B cell (primary cell): Measurements from ENCODE around the gene DRAM2. TPM values are rescaled to one million over a fixed set of nuclear protein-coding genes. Genes with fewer than 3 reads are reported as not detected.

ENCODE experiments used
- ATAC-seq: fragments of 200-7000 bp; cut with Tn5 transposase; one replicate; pipeline ENCODE4 v1.10.0; 2021; ENCODE audit warnings: low read depth, mild to moderate bottlenecking, moderate number of reproducible peaks, moderate library complexity
- CTCF ChIA-PET: fragments of 350-600 bp; sonication (Branson Sonifier 250); formaldehyde crosslinking; loops from one replicate; lab custom pipeline; 2021; ENCODE audit warnings: antibody characterized with exemption, inconsistent platforms; lab: Charles Lee
- POLR2A ChIA-PET: fragments of 350-600 bp; sonication (Branson Sonifier 250); formaldehyde crosslinking; loops from one replicate; lab custom pipeline; 2021; ENCODE audit warnings: antibody characterized with exemption; lab: Charles Lee
- DNase-seq: peaks from one replicate; pipeline ENCODE4 v3.0.0; 2013
- H2AFZ ChIP-seq: 2 replicates; pipeline ENCODE4 v1.6.1; 2012; ENCODE audit warnings: mild to moderate bottlenecking, low read depth, low read length; ENCODE audit not compliant: insufficient read depth, poor library complexity, severe bottlenecking
- H3K27ac ChIP-seq, 2 donors: 1 replicate in 1 of 2; 2 replicates in 1 of 2; pipeline ENCODE4 v1.5.1; 2012 to 2013; ENCODE audit warnings: low read length in 2 of 2, mild to moderate bottlenecking in 2 of 2, moderate library complexity in 1 of 2
- H3K27me3 ChIP-seq, 4 experiments: fragments of 200-600 bp in 1 of 4; sonication (generic) in 1 of 4; replicated peaks in 1 of 4; 1 replicate in 2 of 4; 2 replicates in 2 of 4; pipeline versions ENCODE4 v1.6.1 to v1.7.0; 2013 to 2016; ENCODE audit warnings: low read length in 3 of 4, mild to moderate bottlenecking in 2 of 4, mixed read lengths in 1 of 4, moderate library complexity in 1 of 4; ENCODE audit not compliant: insufficient read depth in 4 of 4, control insufficient read depth in 3 of 4; ENCODE audit errors: control extremely low read depth in 1 of 4
- H3K36me3 ChIP-seq, 2 experiments: replicated peaks in 1 of 2; 1 replicate in 1 of 2; 2 replicates in 1 of 2; pipeline versions ENCODE4 v1.6.1 to v1.7.1; 2013; ENCODE audit warnings: low read length in 1 of 2; ENCODE audit not compliant: insufficient read depth in 2 of 2, control insufficient read depth in 1 of 2; ENCODE audit errors: control extremely low read depth in 1 of 2, extremely low read depth in 1 of 2
- H3K4me1 ChIP-seq, 2 donors: fragments of 200-600 bp in 1 of 2; sonication (generic) in 1 of 2; 1 replicate in 1 of 2; 2 replicates in 1 of 2; pipeline versions ENCODE4 v1.5.1 to v1.6.1; 2013 to 2017; ENCODE audit warnings: low read length in 2 of 2; ENCODE audit not compliant: control insufficient read depth in 2 of 2, insufficient read depth in 2 of 2
- H3K4me2 ChIP-seq: replicated peaks from 2 replicates; pipeline ENCODE3; 2012; ENCODE audit warnings: mild to moderate bottlenecking, low read depth, low read length; ENCODE audit not compliant: poor library complexity, severe bottlenecking
- H3K4me3 ChIP-seq, 5 experiments: fragments of 200-600 bp in 1 of 5; sonication (generic) in 1 of 5; 1 replicate in 3 of 5; 2 replicates in 2 of 5; pipeline versions ENCODE4 v1.5.1 to v1.7.0; 2011 to 2016; ENCODE audit warnings: low read length in 4 of 5, mild to moderate bottlenecking in 4 of 5, low read depth in 2 of 5, control low read depth in 1 of 5, moderate library complexity in 1 of 5; ENCODE audit not compliant: insufficient read depth in 1 of 5; ENCODE audit errors: control extremely low read depth in 1 of 5, extremely low read depth in 1 of 5
- H3K79me2 ChIP-seq: fragments of 200-600 bp; sonication (generic); one replicate; pipeline ENCODE4 v1.6.0; 2016; ENCODE audit warnings: low read length; ENCODE audit not compliant: control insufficient read depth, insufficient read depth
- H3K9ac ChIP-seq: fragments of 200-600 bp; sonication (generic); 2 replicates; pipeline ENCODE4 v1.6.1; 2017; ENCODE audit warnings: mild to moderate bottlenecking, low read length, moderate library complexity
- H3K9me3 ChIP-seq, 3 donors: one replicate each; pipeline versions ENCODE4 v1.6.1 to v1.7.1; 2013; ENCODE audit warnings: low read length in 2 of 3; ENCODE audit not compliant: control insufficient read depth in 2 of 3, insufficient read depth in 1 of 3; ENCODE audit errors: control extremely low read depth in 1 of 3
- H4K20me1 ChIP-seq: 2 replicates; pipeline ENCODE4 v1.6.0; 2012; ENCODE audit warnings: mild to moderate bottlenecking, low read length; ENCODE audit not compliant: insufficient read depth, control insufficient read depth, poor library complexity, severe bottlenecking
- H3K27ac Mint-ChIP-seq: one replicate; pipeline ENCODE4 v1.8.0; 2021; ENCODE audit warnings: mixed read lengths
- H3K27me3 Mint-ChIP-seq: one replicate; pipeline ENCODE4 v1.8.0; 2021; ENCODE audit warnings: mixed read lengths
- H3K4me1 Mint-ChIP-seq: one replicate; pipeline ENCODE4 v1.8.0; 2021; ENCODE audit warnings: mixed read lengths
- H3K4me3 Mint-ChIP-seq: one replicate; pipeline ENCODE4 v1.8.0; 2021; ENCODE audit warnings: mixed read lengths
- H3K9me3 Mint-ChIP-seq: one replicate; pipeline ENCODE4 v1.8.0; 2022; ENCODE audit warnings: mixed read lengths; ENCODE audit not compliant: insufficient read depth
- CTCF ChIP-seq: fragments of 200-600 bp; IDR thresholded peaks from one replicate; pipeline ENCODE4 v1.8.0; 2022; ENCODE audit warnings: antibody characterized with exemption, mild to moderate bottlenecking
- EZH2 ChIP-seq: IDR thresholded peaks from 2 replicates; pipeline ENCODE4 v1.6.1; 2012; ENCODE audit warnings: borderline replicate concordance, low read depth, mild to moderate bottlenecking, moderate library complexity, low read length; ENCODE audit not compliant: insufficient read depth, poor library complexity, severe bottlenecking
- intact Hi-C: fragments of 100-400 bp; cut with micrococcal nuclease; formaldehyde crosslinking; loops from one replicate; pipeline ENCODE4 v1.10.0; 2022
- polyA plus RNA-seq: library from polyadenylated mRNA; depleted of rRNA; stranded (reverse); fragments of >200 nt; gene quantifications from 2 replicates; pipeline ENCODE4 v1.2.3, GENCODE V29; 2012
- total RNA-seq, 2 donors: library from RNA; stranded (reverse); fragments of 120-200 nt in 1 of 2; gene quantifications; 1 replicate in 1 of 2; 2 replicates in 1 of 2; pipeline versions ENCODE4 v1.2.3 to v1.2.4, GENCODE V29; 2013 to 2022

DRAM2 gene
- total and polyA plus RNA-seq, 2 donors (not counting 1 experiment from before 2014, with no cell fraction given), result 102 to 195 TPM

DNA sequence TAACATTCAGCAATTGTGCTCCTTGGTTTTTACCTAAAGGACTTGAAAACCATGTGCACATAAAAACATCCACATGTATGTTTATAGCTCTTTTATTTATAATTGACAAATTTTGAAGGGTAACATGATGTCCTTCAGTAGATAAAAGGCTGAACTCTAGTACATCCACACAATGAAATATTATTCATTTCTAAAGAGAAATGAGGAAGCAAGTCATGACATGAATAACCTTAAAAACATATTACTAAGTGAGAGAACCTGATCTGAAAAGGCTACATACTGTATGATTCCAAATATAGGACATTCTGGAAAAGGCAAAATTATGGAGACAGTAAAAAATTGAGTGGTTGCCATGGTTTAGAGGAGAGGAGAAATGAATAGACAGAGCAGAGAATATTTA, 50.3 kb downstream of the DRAM2 start:
- H3K9me3 ChIP-seq, result peaks cover 0 to 14% (median 1%) of the 10 kb centered on the region in 3 donors
- H3K4me3 ChIP-seq, result no peak overlapping the region
- Mint-ChIP-seq H3K27ac (no peak overlapping the region), H3K4me3 (no peak overlapping the region), H3K9me3 (no peaks in the 10 kb centered on the region), H3K4me1 (peaks cover 7% of the 10 kb centered on the region), H3K27me3 (no peaks in the 10 kb centered on the region)
- H3K36me3 ChIP-seq, result no peaks in the 10 kb centered on the region
- no peak for TF ChIP-seq CTCF
- no peak for TF ChIP-seq EZH2
- ChIA-PET POLR2A (no interaction called here), CTCF (interaction anchor here (1.2 kb wide), 1 partner anchor 9 kb away, joined by 6 read pairs; no protein-coding TSS in a partner anchor)
- H3K27ac ChIP-seq, result no peak overlapping the region
- DNase-seq (no peak), ATAC-seq (no peak)
- no peaks in the 10 kb centered on the region for H3K4me1 ChIP-seq
- H3K27me3 ChIP-seq, result no peaks in the 10 kb centered on the region
- H3K79me2 ChIP-seq, result no peaks in the 10 kb centered on the region
- no peak overlapping the region for H3K9ac ChIP-seq
- H2AFZ ChIP-seq, result no peak overlapping the region
- no peaks in the 10 kb centered on the region for H4K20me1 ChIP-seq
- intact Hi-C loops, result no loop called here
- H3K4me2 ChIP-seq, result no peak overlapping the region

DNA sequence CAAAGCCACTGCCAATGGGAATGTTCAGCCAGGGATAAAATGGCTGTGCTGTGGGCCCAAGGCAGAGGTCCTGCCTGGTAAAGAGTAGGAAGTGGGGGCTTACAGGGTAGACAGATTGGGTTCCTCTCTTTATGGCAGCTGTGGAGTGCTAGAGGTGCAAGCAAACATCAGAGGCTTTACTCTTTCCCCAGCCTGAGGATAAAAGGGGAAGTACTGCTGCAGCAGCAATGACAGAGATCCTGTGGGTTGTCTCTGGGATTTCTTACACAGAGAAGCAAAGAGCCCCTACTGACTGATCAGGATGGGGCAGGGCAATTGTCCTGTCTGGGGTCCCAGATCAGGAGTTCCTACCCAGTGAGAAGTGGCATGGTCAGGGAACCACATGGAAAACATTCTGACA, 54.2 kb downstream of the DRAM2 start:
- ChIA-PET POLR2A (no interaction called here), CTCF (no interaction called here)
- peaks cover 0 to 14% (median 3%) of the 10 kb centered on the region in 3 donors for H3K9me3 ChIP-seq
- H3K4me3 ChIP-seq, result no peak overlapping the region
- Mint-ChIP-seq H3K9me3 (no peaks in the 10 kb centered on the region), H3K4me3 (no peak overlapping the region), H3K27me3 (no peaks in the 10 kb centered on the region), H3K27ac (no peak overlapping the region), H3K4me1 (peaks cover 27% of the 10 kb centered on the region)
- ATAC-seq (no peak), DNase-seq (no peak)
- H3K4me1 ChIP-seq, result peaks cover 7 to 18% of the 10 kb centered on the region in 2 donors
- H3K27ac ChIP-seq, result no peak overlapping the region
- H3K4me2 ChIP-seq, result no peak overlapping the region
- no peak overlapping the region for H2AFZ ChIP-seq
- no peaks in the 10 kb centered on the region for H4K20me1 ChIP-seq
- intact Hi-C loops, result no loop called here
- TF ChIP-seq EZH2 (no peak), CTCF (no peak)
- H3K36me3 ChIP-seq, result no peaks in the 10 kb centered on the region
- H3K79me2 ChIP-seq, result no peaks in the 10 kb centered on the region
- no peak overlapping the region for H3K9ac ChIP-seq
- no peaks in the 10 kb centered on the region for H3K27me3 ChIP-seq
